Measurements from ENCODE around the gene ZC3H12C. TPM values are rescaled to one million over a fixed set of nuclear protein-coding genes. Genes with fewer than 3 reads are reported as not detected.
"Not testable (repeated sequence)": the region's sequence is repeated elsewhere in the genome, so short reads cannot be mapped to it uniquely, and the experiment has no call there.

The ZC3H12C gene
- total and polyA plus RNA-seq, 3 donors from 2014 or later, result 6.8 to 17.0 (median 16.9) TPM

- Histone ChIP-seq H3K4me1 (peaks cover 7% of the 10 kb centered on the region), H3K36me3 (ENCODE audit: low read depth, missing control alignments) (no peaks in the 10 kb centered on the region), H3K27me3 (no peaks in the 10 kb centered on the region), H3K4me3 (no peak overlapping the region), H3K27ac (no peak overlapping the region), H3K9me3 (no peaks in the 10 kb centered on the region)
- TF ChIP-seq POLR2A (IDR thresholded peaks at IDR 0.05) (no peak), CTCF (IDR thresholded peaks at IDR 0.05) (no peak)
- WGBS, 2 donors, result 86 to 94% methylated on average over 5 of the region's 5 CpGs
- no peak for DNase-seq
- intact Hi-C loops (cut with DNase I; ENCODE audit: low total_unique reads), result no loop called here
Measured at GRCh38 chr11:110186456-110186855, 93.3 kb downstream of the ZC3H12C start.

- Histone ChIP-seq H3K9me3 (no peaks in the 10 kb centered on the region), H3K4me3 (no peak overlapping the region), H3K36me3 (ENCODE audit: low read depth, missing control alignments) (no peaks in the 10 kb centered on the region), H3K27me3 (no peaks in the 10 kb centered on the region), H3K27ac (no peak overlapping the region), H3K4me1 (peaks cover 7% of the 10 kb centered on the region)
- intact Hi-C loops (cut with DNase I; ENCODE audit: low total_unique reads), result no loop called here
- WGBS, 2 donors, result 96% methylated on average over 4 of the region's 4 CpGs; no CpG with 5 or more reads in 1 of the 2 donors
- DNase-seq, result no peak
- TF ChIP-seq POLR2A (IDR thresholded peaks at IDR 0.05), result no peak
- no peak for TF ChIP-seq CTCF (IDR thresholded peaks at IDR 0.05)
Measured at GRCh38 chr11:110186867-110187266, 93.7 kb downstream of the ZC3H12C start.

GRCh38 chr11:110187731-110188130, 94.5 kb downstream of the ZC3H12C start:
- DNase-seq, result no peak
- intact Hi-C loops (cut with DNase I; ENCODE audit: low total_unique reads), result no loop called here

GRCh38 chr11:110190885-110191284, 97.7 kb downstream of the ZC3H12C start:
- Histone ChIP-seq H3K27me3 (no peaks in the 10 kb centered on the region), H3K27ac (no peak overlapping the region), H3K4me1 (no peaks in the 10 kb centered on the region), H3K36me3 (ENCODE audit: low read depth, missing control alignments) (no peaks in the 10 kb centered on the region), H3K9me3 (no peaks in the 10 kb centered on the region), H3K4me3 (no peak overlapping the region)
- intact Hi-C loops (cut with DNase I; ENCODE audit: low total_unique reads), result no loop called here
- DNase-seq, result no peak
- TF ChIP-seq CTCF (IDR thresholded peaks at IDR 0.05) (no peak), POLR2A (IDR thresholded peaks at IDR 0.05) (no peak)
- WGBS, 2 donors, result 89 to 93% methylated on average over 1 of the region's 1 CpG

More at GRCh38 chr11:110187731-110188130, 94.5 kb downstream of the ZC3H12C start:
- 94 to 95% methylated on average over 6 of the region's 6 CpGs for WGBS, 2 donors
- Histone ChIP-seq H3K36me3 (ENCODE audit: low read depth, missing control alignments) (no peaks in the 10 kb centered on the region), H3K4me3 (no peak overlapping the region), H3K27me3 (no peaks in the 10 kb centered on the region), H3K27ac (no peak overlapping the region), H3K9me3 (no peaks in the 10 kb centered on the region), H3K4me1 (peaks cover 7% of the 10 kb centered on the region)
- TF ChIP-seq CTCF (IDR thresholded peaks at IDR 0.05), result no peak

GRCh38 chr11:110192604-110193282, 99.6 kb downstream of the ZC3H12C start:
- H3K4me3 ChIP-seq; H3K4me1 ChIP-seq; H3K36me3 ChIP-seq (ENCODE audit: low read depth, missing control alignments); intact Hi-C loops (cut with DNase I; ENCODE audit: low total_unique reads); DNase-seq; H3K27ac ChIP-seq; H3K9me3 ChIP-seq; H3K27me3 ChIP-seq: not testable (repeated sequence)
- WGBS, 2 donors, result 93 to 95% methylated on average over 4 of the region's 4 CpGs

- intact Hi-C loops (cut with DNase I; ENCODE audit: low total_unique reads); H3K36me3 ChIP-seq (ENCODE audit: low read depth, missing control alignments); DNase-seq; H3K27ac ChIP-seq; H3K27me3 ChIP-seq; H3K9me3 ChIP-seq; H3K4me3 ChIP-seq; H3K4me1 ChIP-seq: not testable (repeated sequence)
- WGBS, 2 donors, result 85 to 88% methylated on average over 10 of the region's 10 CpGs
Measured at GRCh38 chr11:110194211-110194766, 101.1 kb downstream of the ZC3H12C start.
